Stimulated activated CD4-positive, alpha-beta T cell treated with anti-CD3 and anti-CD28 coated beads, Interleukin-15, amount 100 ng/mL, for 48 hours (primary cell): ENCODE data around the gene BTNL3.
"Not testable (repeated sequence)": the region's sequence is repeated elsewhere in the genome, so short reads cannot be mapped to it uniquely, and the experiment has no call there.

Experiments used
- DNase-seq, 2 donors: peaks; one replicate each; pipeline ENCODE4 v3.0.0-alpha.2; 2020; ENCODE audit warnings: low read depth in 2 of 2

Gene BTNL3

GRCh38 chr5:180988592-180988991, at the start of gene BTNL3:
Gene BTNL3, plus strand, starts transcription at chr5:180988846. Its CDS starts 183 bp downstream, at chr5:180989029.
- no peak for DNase-seq

- no peak for DNase-seq
These were observed 38.2 kb upstream of the BTNL3 start for GRCh38 chr5:180950291-180950949.

GRCh38 chr5:180959661-180960060, 29.0 kb upstream of the BTNL3 start:
- no peak for DNase-seq

- DNase-seq, result no peak
These were observed 28.4 kb upstream of the BTNL3 start for GRCh38 chr5:180960209-180960608.

- no peak for DNase-seq
These were observed 19.2 kb upstream of the BTNL3 start for GRCh38 chr5:180969406-180969805.

- no peak for DNase-seq
These were observed 18.3 kb upstream of the BTNL3 start for GRCh38 chr5:180970336-180970735.

DNA sequence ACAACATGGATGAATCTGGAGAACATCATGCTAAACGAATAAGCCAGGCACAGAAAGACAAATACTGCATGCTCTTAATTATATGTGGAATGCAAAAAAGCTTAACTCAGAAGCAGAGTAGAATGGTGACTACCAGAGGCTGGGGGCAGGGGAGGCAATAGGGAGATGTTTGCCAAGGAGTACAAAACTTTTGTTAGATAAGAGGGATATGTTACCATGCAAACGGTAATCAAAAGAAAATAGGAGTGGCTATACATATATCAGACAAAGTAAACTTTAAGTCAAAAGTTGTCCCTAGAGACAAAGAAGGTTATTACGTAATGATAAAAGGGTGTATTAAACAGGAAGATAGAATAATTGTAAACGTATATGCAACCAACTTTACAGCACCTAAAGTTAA, 17.8 kb upstream of the BTNL3 start:
- no peak for DNase-seq

DNA sequence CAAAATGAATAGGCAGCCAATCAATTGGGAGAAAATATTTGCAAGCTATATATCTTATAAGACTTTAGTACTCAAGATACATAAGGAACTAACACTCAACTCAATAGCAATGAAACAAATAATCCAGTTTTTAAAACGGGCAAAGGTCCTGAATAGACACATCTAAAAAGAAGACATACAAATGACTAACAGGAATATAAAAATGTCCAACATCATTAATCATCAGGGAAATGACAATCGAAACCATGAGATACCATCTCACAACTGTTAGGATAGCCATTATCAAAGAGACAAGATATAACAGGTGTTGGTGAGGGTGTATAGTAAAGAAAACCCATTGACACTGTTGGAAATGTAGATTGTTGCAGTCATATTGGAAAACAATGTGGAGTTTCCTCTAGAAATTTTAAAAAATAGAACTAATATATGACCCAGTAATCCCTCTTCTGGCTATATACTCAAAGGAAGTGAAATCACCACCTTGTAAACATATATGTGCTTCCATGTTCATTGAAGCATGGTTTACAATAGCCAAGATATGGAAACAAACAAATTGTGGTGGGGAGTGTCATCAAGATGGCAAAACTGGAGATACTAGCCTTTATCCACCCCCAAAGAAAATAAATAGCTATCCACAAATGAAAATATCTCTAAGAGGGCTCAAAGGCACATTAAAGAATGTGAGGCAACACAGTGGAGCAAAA, 13.9 kb upstream of the BTNL3 start:
- DNase-seq, result no peak

- no peak for DNase-seq
These were observed 13.3 kb upstream of the BTNL3 start for GRCh38 chr5:180975338-180975737.

DNA sequence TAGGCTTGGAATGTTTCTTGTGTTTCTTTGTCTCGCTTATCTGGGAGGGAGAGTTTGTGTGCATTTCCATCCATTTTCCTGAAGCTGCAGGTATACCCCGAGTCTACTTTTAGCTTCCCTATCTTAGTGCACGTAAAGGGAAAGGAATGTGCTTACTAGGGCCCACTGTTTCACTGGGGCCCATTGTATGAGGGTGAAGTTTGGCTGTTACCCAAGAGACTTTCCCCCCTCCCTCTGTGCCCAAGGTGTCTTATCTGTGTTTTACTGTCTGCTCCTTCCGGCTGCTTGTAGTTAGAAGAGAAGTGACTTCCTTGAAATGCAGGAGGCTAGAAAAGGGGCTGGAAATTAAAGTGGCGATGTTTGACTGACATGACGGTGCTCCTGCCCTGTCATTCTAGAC, 12.1 kb upstream of the BTNL3 start:
- no peak for DNase-seq

- DNase-seq, result no peak
These were observed 10.8 kb upstream of the BTNL3 start for GRCh38 chr5:180977852-180978251.

DNA sequence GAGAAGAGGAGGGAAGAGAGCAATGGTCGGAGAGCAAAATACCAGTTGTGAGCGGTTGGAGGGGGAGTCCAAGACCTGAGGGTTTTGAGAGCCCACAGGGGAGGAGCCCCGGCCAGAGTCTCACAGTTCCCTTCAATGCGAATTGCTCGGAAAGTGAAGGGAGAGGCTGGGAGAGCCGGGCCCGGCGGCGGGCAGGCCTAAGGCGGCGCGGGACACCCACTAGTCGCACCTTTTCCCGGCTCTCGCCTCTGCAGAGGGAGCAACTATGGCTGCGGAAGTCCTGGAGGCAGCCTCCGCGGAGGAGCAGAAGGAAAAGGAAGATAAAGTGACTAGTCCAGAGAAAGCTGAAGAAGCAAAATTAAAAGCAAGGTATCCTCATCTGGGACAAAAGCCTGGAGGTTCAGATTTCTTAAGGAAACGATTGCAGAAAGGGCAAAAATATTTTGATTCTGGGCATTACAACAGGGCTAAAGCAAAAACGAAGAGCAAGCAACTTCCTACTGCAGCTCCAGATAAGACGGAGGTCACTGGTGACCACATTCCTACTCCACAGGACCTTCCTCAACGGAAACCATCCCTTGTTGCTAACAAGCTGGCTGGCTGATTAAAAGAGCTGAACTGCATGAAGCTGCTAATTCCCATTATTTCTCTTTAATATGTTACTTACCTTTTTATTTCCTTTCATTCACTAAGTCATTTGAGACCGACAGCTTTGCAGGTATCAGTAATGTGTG, 6.5 kb upstream of the BTNL3 start:
- no peak for DNase-seq

DNA sequence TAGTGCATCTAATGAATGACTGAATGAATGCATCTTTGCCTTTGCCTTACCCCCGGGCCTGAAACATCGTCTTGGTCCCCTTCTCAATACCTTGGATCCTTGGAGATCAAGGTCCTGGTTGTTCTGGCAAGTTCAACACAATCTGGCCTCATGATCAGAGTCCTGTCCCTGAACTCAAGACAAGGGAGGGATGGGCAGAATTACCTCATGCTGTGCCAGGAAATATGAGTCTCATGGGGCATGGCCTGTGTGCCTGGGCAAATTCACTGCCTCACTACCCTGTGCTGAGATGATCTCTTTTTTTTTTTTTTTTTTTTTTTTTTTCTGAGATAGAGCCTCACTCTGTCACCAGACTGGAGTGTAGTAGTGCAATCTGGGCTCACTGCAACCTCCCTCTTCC, 630 bp upstream of the BTNL3 start:
- no peak for DNase-seq

DNA sequence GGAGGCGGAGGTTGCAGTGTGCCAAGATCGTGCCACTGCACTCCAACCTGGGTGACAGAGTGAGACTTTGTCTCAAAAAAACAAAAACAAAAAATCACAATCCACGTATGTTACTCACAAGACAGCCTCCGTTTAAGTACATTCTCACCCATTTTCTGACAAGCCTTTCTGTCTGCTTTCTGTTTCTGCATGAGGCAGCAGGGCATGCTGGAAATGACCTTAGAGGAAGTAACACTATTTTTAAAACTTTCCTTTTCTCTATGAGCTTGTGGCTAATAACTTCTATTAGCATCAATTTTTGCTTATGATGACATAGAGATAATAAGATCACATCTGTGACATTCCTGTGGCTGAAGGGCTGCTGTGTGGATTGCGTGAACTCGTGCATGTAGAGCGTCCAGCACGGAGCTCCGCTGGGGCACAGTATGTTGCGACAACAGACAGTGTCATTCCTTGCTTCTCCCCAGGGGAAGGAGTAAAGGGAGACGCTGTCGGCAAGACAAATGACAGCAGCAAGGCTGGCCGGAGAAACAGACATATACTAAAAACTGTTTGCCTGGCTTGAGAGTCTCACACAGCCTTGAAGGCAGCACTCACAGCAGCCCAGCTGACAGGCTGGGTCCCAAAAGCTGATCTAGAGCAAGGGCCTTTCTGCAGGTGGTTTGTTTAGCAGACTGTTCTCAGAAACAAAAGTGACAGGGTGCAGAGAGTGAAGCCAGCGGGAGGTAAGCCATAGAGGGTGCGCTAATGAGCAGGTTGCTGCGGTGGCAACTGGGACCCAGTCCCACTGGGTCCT, 1.6 kb downstream of the BTNL3 start:
- DNase-seq, result no peak

DNA sequence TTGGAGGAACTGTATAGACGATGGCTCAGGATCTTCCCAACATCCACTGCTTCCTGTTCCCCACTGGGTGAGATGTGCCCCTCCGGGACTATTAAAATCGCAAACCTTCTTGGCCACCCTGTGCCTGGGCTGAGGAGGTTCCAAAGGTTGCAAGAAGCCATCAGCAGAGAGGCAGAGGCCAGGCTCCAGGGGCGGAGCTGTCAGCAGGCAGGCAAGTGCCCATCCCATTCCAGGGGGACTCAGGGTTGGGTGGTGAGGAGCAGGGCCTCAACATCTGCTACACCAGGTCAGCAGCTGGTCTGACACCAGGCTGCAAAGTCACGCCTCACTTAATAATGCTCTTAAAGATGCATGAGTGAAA, 2.2 kb downstream of the BTNL3 start:
- DNase-seq, result no peak

DNA sequence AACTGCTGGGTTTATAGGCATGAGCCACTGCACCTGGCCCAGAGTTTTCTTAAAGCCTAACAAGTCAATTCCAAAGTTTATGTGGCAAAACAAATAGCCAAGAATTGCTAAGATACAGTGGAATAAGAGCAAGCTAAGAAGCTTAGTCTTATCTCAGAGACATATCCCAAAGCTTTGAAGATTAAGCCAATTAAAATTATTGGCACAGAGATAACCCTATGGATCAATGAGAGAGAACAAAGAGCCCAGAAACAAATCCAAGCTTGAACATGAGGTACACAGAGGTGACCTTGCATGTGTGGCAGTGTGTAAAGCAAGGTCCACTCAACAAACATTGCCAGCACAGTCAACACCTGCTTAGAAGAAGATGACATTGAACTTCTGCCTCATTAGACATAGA, 13.3 kb downstream of the BTNL3 start:
- no peak for DNase-seq

DNA sequence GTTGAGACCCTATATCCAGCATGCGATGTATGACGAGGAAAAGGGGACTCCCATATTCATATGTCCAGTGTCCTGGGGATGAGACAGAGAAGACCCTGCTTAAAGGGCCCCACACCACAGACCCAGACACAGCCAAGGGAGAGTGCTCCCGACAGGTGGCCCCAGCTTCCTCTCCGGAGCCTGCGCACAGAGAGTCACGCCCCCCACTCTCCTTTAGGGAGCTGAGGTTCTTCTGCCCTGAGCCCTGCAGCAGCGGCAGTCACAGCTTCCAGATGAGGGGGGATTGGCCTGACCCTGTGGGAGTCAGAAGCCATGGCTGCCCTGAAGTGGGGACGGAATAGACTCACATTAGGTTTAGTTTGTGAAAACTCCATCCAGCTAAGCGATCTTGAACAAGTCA, 17.1 kb downstream of the BTNL3 start:
- DNase-seq, result no peak

GRCh38 chr5:181008136-181008535, 19.5 kb downstream of the BTNL3 start:
- DNase-seq, result no peak

- DNase-seq, result not testable (repeated sequence)
These were observed 21.4 kb downstream of the BTNL3 start for GRCh38 chr5:181010018-181010417.

DNA sequence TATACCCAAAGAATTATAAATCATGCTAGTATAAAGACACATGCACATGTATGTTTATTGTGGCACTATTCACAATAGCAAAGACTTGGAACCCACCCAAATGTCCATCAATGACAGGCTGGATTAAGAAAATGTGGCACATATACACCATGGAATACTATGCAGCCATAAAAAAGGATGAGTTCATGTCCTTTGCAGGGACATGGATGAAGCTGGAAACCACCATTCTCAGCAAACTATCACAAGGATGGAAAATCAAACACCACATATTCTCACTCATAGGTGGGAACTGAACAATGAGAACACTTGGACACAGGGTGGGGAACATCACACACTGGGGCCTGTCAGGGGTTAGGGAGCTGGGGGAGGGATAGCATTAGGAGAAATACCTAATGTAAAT, 26.0 kb downstream of the BTNL3 start:
- DNase-seq, result not testable (repeated sequence)

DNA sequence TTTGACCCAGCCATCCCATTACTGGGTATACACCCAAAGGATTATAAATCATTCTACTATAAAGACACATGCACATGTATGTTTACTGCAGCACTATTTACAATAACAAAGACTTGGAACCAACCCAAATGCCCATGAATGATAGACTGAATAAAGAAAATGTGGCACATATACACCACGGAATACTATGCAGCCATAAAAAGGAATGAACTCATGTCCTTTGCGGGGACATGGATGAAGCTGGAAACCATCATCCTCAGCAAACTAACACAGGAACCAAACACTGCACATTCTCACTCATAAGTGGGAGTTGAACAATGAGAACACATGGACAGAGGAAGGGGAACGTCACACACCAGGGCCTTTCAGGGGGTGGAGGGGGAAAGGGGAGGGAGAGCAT, 28.8 kb downstream of the BTNL3 start:
- DNase-seq, result not testable (repeated sequence)

- no peak for DNase-seq
These were observed 32.0 kb downstream of the BTNL3 start for GRCh38 chr5:181020688-181021087.
